NCI-H2107 treated with DMSO at 0.1 percent for 48 hours (cell line): ENCODE data around the gene ZNF555.
A peak's percentile ranks its signal among the peaks of the same experiment; 100 is the strongest.
"Not testable (repeated sequence)": the region's sequence is repeated elsewhere in the genome, so short reads cannot be mapped to it uniquely, and the experiment has no call there.

ENCODE experiments used
- DNase-seq: peaks from one replicate; lab custom pipeline; 2025; ENCODE audit not compliant: unreplicated experiment; lab: John Stamatoyannopoulos, UW

Gene ZNF555

GRCh38 chr19:2867025-2867991 lies 26.0 kb downstream of the ZNF555 start, which contains the start of gene ZNF556:
Gene ZNF556 (plus strand): TSS chr19:2867335. CDS start chr19:2867422, 87 bp downstream.
- DNase-seq, result no peak

DNA sequence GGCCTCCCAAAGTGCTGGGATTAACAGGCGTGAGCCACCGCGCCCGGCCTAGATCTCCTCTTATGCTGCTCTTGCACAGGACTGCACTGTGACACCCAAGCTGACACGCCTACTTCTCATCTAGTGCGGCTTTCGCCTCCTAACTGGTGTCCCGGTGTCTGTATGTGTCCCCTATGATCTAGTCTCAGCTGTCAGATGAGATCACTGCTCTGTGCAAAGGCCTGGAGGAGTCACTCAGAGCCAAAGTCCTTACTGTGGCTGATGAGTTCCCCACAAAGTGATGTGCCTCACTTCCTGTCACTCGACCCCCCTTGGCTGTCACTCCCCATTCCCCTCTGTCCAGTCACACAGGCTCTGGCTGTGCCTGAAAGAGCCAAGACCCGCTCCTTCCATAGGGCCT lies 28.3 kb downstream of the ZNF555 start:
- DNase-seq, result no peak

DNA sequence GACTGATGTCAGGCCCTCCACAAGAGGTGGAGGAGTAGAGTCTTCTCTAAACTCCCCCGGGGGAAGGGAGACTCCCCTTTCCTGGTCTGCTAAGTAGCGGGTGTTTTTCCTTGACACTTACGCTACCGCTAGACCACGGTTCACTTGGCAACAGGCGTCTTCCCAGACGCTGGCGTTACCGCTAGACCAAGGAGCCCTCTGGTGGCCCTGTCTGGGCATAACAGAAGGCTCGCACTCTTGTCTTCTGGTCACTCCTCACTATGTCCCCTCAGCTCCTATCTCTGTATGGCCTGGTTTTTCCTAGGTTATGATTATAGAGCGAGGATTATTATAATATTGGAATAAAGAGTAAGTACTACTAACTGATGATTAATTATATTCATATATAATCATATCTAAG lies 30.9 kb downstream of the ZNF555 start:
- not testable (repeated sequence) for DNase-seq

- no peak for DNase-seq
Observed at GRCh38 chr19:2877398-2878331, 36.4 kb downstream of the ZNF555 start.

GRCh38 chr19:2883686-2884439 lies 42.6 kb downstream of the ZNF555 start:
- DNase-seq, result no peak

- DNase-seq, result no peak
Observed at GRCh38 chr19:2885736-2886135, 44.5 kb downstream of the ZNF555 start.

DNA sequence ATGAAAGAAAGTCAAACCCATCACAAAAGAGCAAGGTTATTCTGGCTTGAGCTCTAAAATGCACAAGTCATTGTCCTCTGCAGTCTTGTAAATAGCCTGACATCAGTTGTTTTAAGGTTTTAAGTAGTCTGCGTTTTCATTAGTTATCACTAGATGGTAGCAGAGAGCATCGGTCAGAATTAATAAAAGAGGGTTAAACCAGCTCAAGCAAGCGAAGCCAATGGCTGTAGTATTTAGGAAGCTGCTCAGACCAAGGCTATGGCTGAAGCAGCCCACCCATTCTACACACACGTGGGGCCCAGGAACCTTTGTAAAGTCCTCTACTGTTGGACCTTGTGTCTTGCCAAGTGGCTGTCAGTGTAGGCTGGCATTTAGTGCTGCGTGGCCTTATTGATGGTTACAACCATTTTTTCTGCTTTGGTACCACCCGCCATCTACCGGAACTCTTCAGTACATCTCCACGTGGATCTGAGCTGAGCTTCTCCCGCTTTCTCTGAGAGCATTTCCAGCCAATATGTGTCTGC lies 46.2 kb downstream of the ZNF555 start:
- DNase-seq, result peak; percentile 60

GRCh38 chr19:2888731-2889224 lies 47.5 kb downstream of the ZNF555 start:
- no peak for DNase-seq

- DNase-seq, result not testable (repeated sequence)
Observed at GRCh38 chr19:2890531-2890930, 49.3 kb downstream of the ZNF555 start.

DNA sequence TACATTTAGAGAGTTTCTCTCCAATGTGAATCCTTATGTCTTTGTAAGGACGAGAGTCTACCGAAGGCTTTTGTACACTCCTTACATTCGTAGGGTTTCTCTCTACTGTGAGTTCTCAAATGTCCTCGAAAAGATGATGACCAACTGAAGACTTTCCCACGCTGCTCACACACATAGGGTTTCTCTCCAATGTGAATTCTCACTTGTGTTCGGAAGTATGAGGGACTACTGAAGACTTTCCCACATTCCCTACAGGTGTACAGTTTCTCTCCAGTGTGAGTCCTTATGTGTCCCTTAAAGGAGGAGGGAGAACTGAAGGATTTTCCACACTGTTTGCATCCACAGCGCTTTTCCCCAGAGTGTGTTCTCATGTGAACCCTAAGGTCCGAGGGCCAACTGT lies 55.4 kb downstream of the ZNF555 start:
- no peak for DNase-seq

DNA sequence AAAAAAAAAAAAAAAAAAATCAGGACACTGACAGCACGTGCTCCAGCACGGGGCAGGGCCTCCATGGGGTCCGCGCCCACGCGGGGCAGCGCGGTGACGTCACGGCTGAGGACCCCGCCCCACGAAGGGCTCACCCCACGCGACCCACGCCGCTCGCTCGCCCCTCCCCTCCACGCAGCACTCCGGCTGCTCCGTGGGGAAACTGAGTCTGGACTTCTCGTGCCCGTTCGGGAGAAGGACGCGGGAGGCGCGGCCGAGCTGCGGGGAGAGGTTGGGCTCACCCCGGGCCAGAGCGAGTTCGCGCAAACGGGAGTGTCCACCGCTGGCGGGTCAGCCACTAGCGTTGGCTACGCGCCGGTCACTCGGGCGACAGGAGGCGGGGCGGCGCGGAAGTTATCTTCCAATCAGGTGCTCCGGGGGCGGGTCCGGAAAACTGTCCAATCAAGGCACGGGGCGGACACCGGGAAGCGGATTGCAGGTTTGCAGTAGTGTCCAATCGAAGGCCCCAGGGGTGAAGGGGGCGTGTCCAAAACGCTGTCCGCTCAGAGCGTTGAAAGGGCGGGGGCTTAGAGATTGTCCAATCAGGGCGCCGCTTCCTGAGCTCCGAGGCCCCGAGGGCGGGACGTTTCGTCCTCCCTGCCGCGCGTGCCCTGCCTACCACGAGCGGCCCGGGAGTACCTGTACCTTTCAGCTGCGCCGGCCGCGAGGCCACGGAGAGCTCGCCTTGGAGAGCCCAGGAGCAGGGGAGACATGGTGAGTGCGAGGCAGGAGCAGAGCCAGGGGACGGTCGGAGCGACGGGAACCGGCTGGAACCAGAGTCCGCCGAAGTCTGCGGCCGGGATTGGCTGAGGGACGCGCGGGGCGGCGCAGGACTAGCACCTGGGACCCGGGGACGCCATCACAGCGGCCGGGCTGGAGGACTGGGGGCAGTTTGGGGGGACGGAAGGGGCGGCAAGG lies 59.3 kb downstream of the ZNF555 start, which contains the start of gene ZNF57:
Gene ZNF57, plus strand, starts transcription at position 633 of the 957 bp plus-strand sequence. Its CDS starts 118 bp downstream, at position 751.
- no peak for DNase-seq

- DNase-seq, result no peak
Observed at GRCh38 chr19:2902590-2903218, 61.4 kb downstream of the ZNF555 start.

DNA sequence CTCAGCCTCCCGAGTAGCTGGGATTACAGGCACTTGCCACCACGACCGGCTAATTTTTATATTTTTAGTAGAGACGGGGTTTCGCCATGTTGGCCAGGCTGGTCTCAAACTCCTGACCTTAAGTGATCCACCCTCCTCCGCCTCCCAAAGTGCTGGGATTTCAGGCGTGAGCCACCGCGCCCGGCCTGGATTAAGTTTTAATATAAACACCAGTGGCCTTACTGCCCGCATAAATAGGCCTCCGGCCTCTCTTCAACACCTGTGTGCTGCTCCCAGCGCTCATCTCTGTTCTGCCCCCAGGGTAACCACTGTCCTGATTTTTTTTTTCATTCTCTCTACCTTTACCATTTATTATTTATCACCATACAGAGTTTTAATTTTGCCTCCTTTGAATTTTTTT lies 62.1 kb downstream of the ZNF555 start:
- not testable (repeated sequence) for DNase-seq

GRCh38 chr19:2905918-2906519 lies 64.7 kb downstream of the ZNF555 start:
- no peak for DNase-seq

- no peak for DNase-seq
Observed at GRCh38 chr19:2906631-2907195, 65.4 kb downstream of the ZNF555 start.
